Endothelial cell of umbilical vein (primary cell): ENCODE data around the gene VGLL3. TPM values are rescaled to one million over a fixed set of nuclear protein-coding genes. Genes with fewer than 3 reads are reported as not detected.
"Not testable (repeated sequence)": the region's sequence is repeated elsewhere in the genome, so short reads cannot be mapped to it uniquely, and the experiment has no call there.

Source experiments
- BruUV-seq: library from RNA; stranded (reverse); fragments of 400-500 nt; replicated peaks from 2 replicates; lab custom pipeline; 2021; lab: Mats Ljungman, UMichigan
- CTCF ChIA-PET: fragments of 300-600, 350-600 bp; sonication (Branson Sonifier 250); formaldehyde crosslinking; loops from one replicate; lab custom pipeline; 2021; ENCODE audit warnings: antibody characterized with exemption, inconsistent platforms; lab: Charles Lee
- POLR2A ChIA-PET: fragments of 300-600, 350-600 bp; sonication (Branson Sonifier 250); formaldehyde crosslinking; loops from one replicate; lab custom pipeline; 2021; ENCODE audit warnings: antibody characterized with exemption, inconsistent platforms; lab: Charles Lee
- DNase-seq: peaks from one replicate; pipeline ENCODE4 v3.0.0-alpha.2; 2011; ENCODE audit warnings: low read depth, low spot score
- FAIRE-seq: peaks from 2 replicates; lab custom pipeline; 2011; peaks lifted over from hg19 to GRCh38; lab: Jason Lieb, UNC
- H2AFZ ChIP-seq: 2 replicates; pipeline ENCODE4 v1.6.0; 2012; ENCODE audit warnings: low read depth, low read length, control low read depth, inconsistent platforms
- H3K27ac ChIP-seq: 2 replicates; pipeline ENCODE4 v1.5.1; 2011; ENCODE audit warnings: low read depth, mild to moderate bottlenecking, control low read depth, low read length, moderate library complexity; ENCODE audit not compliant: insufficient read depth
- H3K27me3 ChIP-seq, 2 experiments: 2 replicates each; pipeline versions ENCODE4 v1.6.0 to v1.6.1; 2011; ENCODE audit warnings: low read length in 2 of 2, mixed read lengths in 1 of 2; ENCODE audit not compliant: control insufficient read depth in 2 of 2, insufficient read depth in 2 of 2
- H3K36me3 ChIP-seq, 2 experiments: 2 replicates in 1 of 2; 3 replicates in 1 of 2; pipeline ENCODE4 v1.5.1; 2011; ENCODE audit warnings: low read length in 2 of 2, mild to moderate bottlenecking in 1 of 2, moderate library complexity in 1 of 2; ENCODE audit not compliant: control insufficient read depth in 2 of 2, insufficient read depth in 2 of 2; ENCODE audit errors: extremely low read depth in 1 of 2
- H3K4me1 ChIP-seq: 3 replicates; pipeline ENCODE4 v1.5.1; 2011; ENCODE audit warnings: mild to moderate bottlenecking, low read length; ENCODE audit not compliant: control insufficient read depth, insufficient read depth; ENCODE audit errors: extremely low read depth
- H3K4me2 ChIP-seq: 2 replicates; pipeline ENCODE4 v1.6.1; 2011; ENCODE audit warnings: low read length, control low read depth, mixed read lengths; ENCODE audit not compliant: insufficient read depth
- H3K4me3 ChIP-seq, 3 experiments: fragments of 200-600 bp in 1 of 3; sonication (generic), shearing (Covaris generic) in 1 of 3; replicated peaks in 1 of 3; 2 replicates each; pipeline ENCODE4 v1.5.1; 2011 to 2016; ENCODE audit warnings: control low read depth in 3 of 3, low read length in 3 of 3, mild to moderate bottlenecking in 2 of 3, inconsistent platforms in 1 of 3, low read depth in 1 of 3, moderate library complexity in 1 of 3; ENCODE audit not compliant: insufficient read depth in 1 of 3
- H3K79me2 ChIP-seq: 2 replicates; pipeline ENCODE4 v1.6.0; 2012; ENCODE audit warnings: low read length, inconsistent platforms; ENCODE audit not compliant: control insufficient read depth, insufficient read depth
- H3K9ac ChIP-seq: replicated peaks from 2 replicates; pipeline ENCODE3; 2011; ENCODE audit warnings: low read length, control low read depth; ENCODE audit not compliant: insufficient read depth; ENCODE audit errors: extremely low read depth
- H3K9me1 ChIP-seq: replicated peaks from 3 replicates; pipeline ENCODE4 v1.6.0; 2011; ENCODE audit warnings: mild to moderate bottlenecking, low read length; ENCODE audit not compliant: control insufficient read depth, insufficient read depth; ENCODE audit errors: extremely low read depth
- H3K9me3 ChIP-seq: replicated peaks from 2 replicates; pipeline ENCODE4 v1.5.1; 2012; ENCODE audit warnings: low read length, inconsistent platforms; ENCODE audit not compliant: control insufficient read depth, insufficient read depth
- H4K20me1 ChIP-seq: replicated peaks from 2 replicates; pipeline ENCODE3; 2011; ENCODE audit warnings: mild to moderate bottlenecking, low read length; ENCODE audit not compliant: control insufficient read depth, insufficient read depth; ENCODE audit errors: extremely low read depth
- EZH2 ChIP-seq: IDR thresholded peaks from 2 replicates; pipeline ENCODE4 v1.6.1; 2012; ENCODE audit warnings: borderline replicate concordance, low read depth, mild to moderate bottlenecking, moderate library complexity, low read length, inconsistent platforms; ENCODE audit not compliant: severe bottlenecking
- GATA2 ChIP-seq: IDR thresholded peaks from 2 replicates; pipeline ENCODE4 v1.7.0; 2011; ENCODE audit warnings: low read depth, mild to moderate bottlenecking, moderate library complexity, mixed read lengths, low read length; ENCODE audit not compliant: insufficient read length, insufficient read depth
- JUN ChIP-seq: IDR thresholded peaks from 2 replicates; pipeline ENCODE4 v1.6.1; 2011; ENCODE audit warnings: borderline replicate concordance, low read depth; ENCODE audit not compliant: insufficient read length, insufficient read depth
- MAX ChIP-seq: IDR thresholded peaks from 2 replicates; pipeline ENCODE4 v1.6.1; 2011; ENCODE audit not compliant: insufficient read depth, insufficient read length
- dilution Hi-C: fragments of 300-500 bp; cut with MboI; formaldehyde crosslinking; loops from one replicate; pipeline ENCODE4 v1.15.0; 2019; ENCODE audit warnings: low sequenced_read_pairs; ENCODE audit not compliant: extremely low pct_ligation_motif_present
- intact Hi-C: fragments of 100-400 bp; cut with micrococcal nuclease; formaldehyde crosslinking; loops from one replicate; pipeline ENCODE4 v1.10.0; 2022
- polyA plus RNA-seq, 4 experiments: library from polyadenylated mRNA; depleted of rRNA in 3 of 4; stranded (reverse) in 3 of 4; unstranded in 1 of 4; fragments of >200 nt; gene quantifications; 2 replicates each; pipeline versions ENCODE4 v1.2.1 to v1.2.3, GENCODE V29; 2011 to 2012; ENCODE audit warnings: missing spikeins in 1 of 4
- total RNA-seq: library from RNA; stranded (reverse); gene quantifications from 2 replicates; pipeline ENCODE4 v1.2.3, GENCODE V29; 2021

VGLL3 gene
- total and polyA plus RNA-seq, 2 donors (not counting 3 experiments of a cell fraction or from before 2014, with no cell fraction given), result 4.2 to 12.0 TPM

DNA sequence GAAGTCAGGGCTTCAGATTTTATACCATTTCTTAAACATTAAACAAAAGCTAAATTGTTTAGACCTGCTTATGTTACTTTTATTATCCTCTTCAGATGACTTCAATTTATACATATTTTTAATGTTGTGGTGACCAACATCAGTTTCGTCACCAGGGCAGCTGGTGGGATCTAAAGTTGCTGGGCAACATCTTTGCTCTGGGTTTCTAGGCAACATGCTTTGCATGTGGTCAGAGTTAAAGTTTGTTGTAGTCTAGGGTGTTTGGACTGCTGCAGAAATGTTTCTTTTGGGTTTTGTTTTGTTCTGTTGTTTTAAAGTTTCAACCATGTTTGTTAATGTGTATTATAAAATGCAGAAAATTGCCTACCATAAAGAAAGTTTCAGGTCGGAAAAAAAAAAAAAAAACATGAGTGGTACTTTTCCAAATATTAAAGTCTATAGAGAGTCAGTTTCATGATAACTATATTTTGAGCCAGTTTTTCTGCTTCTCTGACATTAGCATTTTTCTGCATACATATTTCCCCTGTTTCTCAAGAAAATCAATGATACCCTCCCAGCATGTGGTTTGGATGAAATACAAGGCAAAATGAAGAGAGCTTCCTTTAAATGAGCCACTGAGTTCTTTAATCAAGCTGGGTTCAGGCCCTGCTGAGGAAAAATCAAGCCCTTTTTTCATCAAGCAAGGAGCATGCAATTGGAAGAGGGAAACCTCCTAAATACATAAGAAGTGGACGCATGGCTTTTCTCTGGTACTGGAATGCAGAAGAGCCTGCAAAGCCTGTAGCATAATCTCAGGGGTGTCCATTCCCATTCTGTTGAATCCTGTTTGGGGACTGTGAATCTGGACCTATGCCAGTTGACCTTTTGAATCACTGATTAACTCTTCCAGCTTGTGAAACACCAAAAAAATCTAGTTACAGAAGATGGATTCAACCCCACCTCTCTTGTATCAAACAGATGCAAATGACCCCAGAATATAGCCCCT, 35.0 kb upstream of the VGLL3 start:
- Histone ChIP-seq H3K4me1 (no peaks in the 10 kb centered on the region), H3K9me1 (no peaks in the 10 kb centered on the region), H3K4me3 (no peak overlapping the region), H3K36me3 (no peaks in the 10 kb centered on the region), H3K9ac (no peak overlapping the region), H2AFZ (no peak overlapping the region), H4K20me1 (no peaks in the 10 kb centered on the region), H3K27ac (no peak overlapping the region), H3K4me2 (no peak overlapping the region), H3K27me3 (no peaks in the 10 kb centered on the region), H3K9me3 (no peaks in the 10 kb centered on the region), H3K79me2 (no peaks in the 10 kb centered on the region)
- ChIA-PET CTCF (no interaction called here), POLR2A (no interaction called here)
- intact Hi-C loops (no loop called here), dilution Hi-C loops (no loop called here)
- DNase-seq, result no peak
- TF ChIP-seq MAX (no peak), GATA2 (no peak), JUN (no peak), EZH2 (no peak)
- no TSS peak for BruUV-seq
- no peak for FAIRE-seq

- FAIRE-seq, H3K36me3 ChIP-seq, H4K20me1 ChIP-seq, dilution Hi-C loops, H3K79me2 ChIP-seq, DNase-seq, H2AFZ ChIP-seq, H3K27me3 ChIP-seq, CTCF ChIA-PET, H3K4me2 ChIP-seq, H3K9me1 ChIP-seq, H3K4me1 ChIP-seq, H3K9ac ChIP-seq, POLR2A ChIA-PET, H3K27ac ChIP-seq, intact Hi-C loops, H3K9me3 ChIP-seq, BruUV-seq, H3K4me3 ChIP-seq: not testable (repeated sequence)
These were observed 26.4 kb upstream of the VGLL3 start for GRCh38 chr3:87017370-87017769.
